K562 (cell line): ENCODE measurements around the gene RALGAPA2. TPM values are rescaled to one million over a fixed set of nuclear protein-coding genes. Genes with fewer than 3 reads are reported as not detected.

Experiments used
- ATAC-seq: fragments of 200-7000 bp; cut with Tn5 transposase; 3 replicates; pipeline ENCODE4 v1.9.1; 2020; ENCODE audit warnings: moderate library complexity
- BruUV-seq: library from RNA; stranded (reverse); fragments of 400-500 nt; replicated peaks from 2 replicates; lab custom pipeline; 2021; lab: Mats Ljungman, UMichigan
- CTCF ChIA-PET: fragments of 300-600 bp; formaldehyde crosslinking; extraction: SDS; loops from one replicate; lab custom pipeline; 2021; ENCODE audit warnings: low intra/inter-chr PET ratio; lab: Yijun Ruan, JAX
- POLR2A ChIA-PET: fragments of 300-600, 350-650 bp; sonication (Branson Sonifier 250); formaldehyde crosslinking; extraction: SDS; loops from one replicate; lab custom pipeline; 2021; ENCODE audit warnings: antibody characterized with exemption, inconsistent platforms; lab: Yijun Ruan, JAX
- DNase-seq, 4 experiments: peaks; one replicate each; pipeline versions ENCODE4 v3.0.0 to v3.0.0-alpha.2; 2011 to 2018; ENCODE audit warnings: low spot score in 3 of 4, mixed read lengths in 3 of 4; ENCODE audit errors: extremely low read depth in 1 of 4
- FAIRE-seq: peaks from 2 replicates; lab custom pipeline; 2011; peaks lifted over from hg19 to GRCh38; lab: Jason Lieb, UNC
- H2AFZ ChIP-seq: 2 replicates; pipeline ENCODE4 v1.6.0; 2011; ENCODE audit warnings: low read depth, low read length, control low read depth, inconsistent platforms
- H3K27ac ChIP-seq: fragments of 200-600 bp; 3 replicates; pipeline ENCODE4 v1.8.0; 2011; ENCODE audit warnings: low read depth, mild to moderate bottlenecking, control low read depth, inconsistent platforms, low read length, moderate library complexity, mixed read lengths; ENCODE audit errors: extremely low read depth
- H3K27me3 ChIP-seq, 2 experiments: fragments of 300-600 bp in 1 of 2; 2 replicates in 1 of 2; 3 replicates in 1 of 2; pipeline versions ENCODE4 v1.6.0 to v1.8.0; 2011; ENCODE audit warnings: inconsistent platforms in 2 of 2, low read length in 2 of 2, mild to moderate bottlenecking in 1 of 2, mixed read lengths in 1 of 2, moderate library complexity in 1 of 2; ENCODE audit not compliant: control insufficient read depth in 2 of 2, insufficient read depth in 2 of 2
- H3K36me3 ChIP-seq: fragments of 300-600 bp; 3 replicates; pipeline ENCODE4 v1.8.0; 2011; ENCODE audit warnings: mild to moderate bottlenecking, low read length, inconsistent platforms; ENCODE audit not compliant: control insufficient read depth, insufficient read depth
- H3K4me1 ChIP-seq, 2 experiments: fragments of 200-600 bp in 1 of 2; replicated peaks in 1 of 2; 2 replicates in 1 of 2; 3 replicates in 1 of 2; pipeline versions ENCODE4 v1.5.1 to v1.8.0; 2011; ENCODE audit warnings: inconsistent platforms in 2 of 2, low read length in 2 of 2, mild to moderate bottlenecking in 1 of 2, mixed read lengths in 1 of 2, moderate library complexity in 1 of 2; ENCODE audit not compliant: control insufficient read depth in 2 of 2, insufficient read depth in 2 of 2
- H3K4me2 ChIP-seq: 2 replicates; pipeline ENCODE4 v1.6.1; 2011; ENCODE audit warnings: low read length, control low read depth, inconsistent platforms, mixed read lengths; ENCODE audit not compliant: insufficient read depth
- H3K4me3 ChIP-seq: fragments of 200-600 bp; sonication (generic), shearing (Covaris generic); 2 replicates; pipeline ENCODE4 v1.5.1; 2016; ENCODE audit warnings: control low read depth, inconsistent platforms
- H3K79me2 ChIP-seq: fragments of 200-600 bp; 3 replicates; pipeline ENCODE4 v1.8.0; 2011; ENCODE audit warnings: low read length, inconsistent platforms; ENCODE audit not compliant: control insufficient read depth, insufficient read depth
- H3K9ac ChIP-seq, 2 experiments: 2 replicates each; pipeline versions ENCODE4 v1.6.0 to v1.6.1; 2011; ENCODE audit warnings: low read depth in 2 of 2, low read length in 2 of 2, control low read depth in 1 of 2, inconsistent platforms in 1 of 2, mild to moderate bottlenecking in 1 of 2, mixed read lengths in 1 of 2; ENCODE audit not compliant: insufficient read depth in 1 of 2
- H3K9me1 ChIP-seq: one replicate; pipeline ENCODE4 v1.6.0; 2011; ENCODE audit warnings: inconsistent platforms, mild to moderate bottlenecking, low read length, moderate library complexity; ENCODE audit not compliant: control insufficient read depth, insufficient read depth
- H3K9me3 ChIP-seq: replicated peaks from 2 replicates; pipeline ENCODE4 v1.5.1; 2011; ENCODE audit warnings: low read depth, low read length, inconsistent platforms; ENCODE audit not compliant: control insufficient read depth, insufficient read depth
- H4K20me1 ChIP-seq: replicated peaks from 2 replicates; pipeline ENCODE4 v1.6.1; 2011; ENCODE audit warnings: low read length, inconsistent platforms, mixed read lengths; ENCODE audit not compliant: control insufficient read depth, insufficient read depth
- CREB5 ChIP-seq: fragments of 250-450 bp; sonication (Bioruptor Pico); IDR thresholded peaks from 2 replicates; pipeline ENCODE4 v1.5.0; 2020; ENCODE audit warnings: mild to moderate bottlenecking
- E2F8 ChIP-seq: fragments of 450-650 bp; IDR thresholded peaks from 2 replicates; pipeline ENCODE4 v1.7.1; 2018; ENCODE audit warnings: mild to moderate bottlenecking, low read depth; ENCODE audit not compliant: partially characterized antibody
- EP300 ChIP-seq: IDR thresholded peaks from 2 replicates; pipeline ENCODE4 v1.6.1; 2012; ENCODE audit warnings: low read length, improper control_type of control experiment
- FOXJ3 ChIP-seq: sonication (generic); formaldehyde crosslinking; IDR thresholded peaks from 2 replicates; pipeline ENCODE4 v1.4.0; 2020; ENCODE audit warnings: mild to moderate bottlenecking, missing genetic modification reagents
- KAT7 ChIP-seq: sonication (generic); formaldehyde crosslinking; IDR thresholded peaks from 2 replicates; pipeline ENCODE4 v1.8.0; 2022; ENCODE audit warnings: missing genetic modification reagents, mild to moderate bottlenecking, borderline replicate concordance
- RAD51 ChIP-seq: fragments of 450-650 bp; IDR thresholded peaks from 2 replicates; pipeline ENCODE4 v1.7.1; 2016; ENCODE audit warnings: low read depth, mild to moderate bottlenecking, borderline replicate concordance
- SMAD1 ChIP-seq: fragments of 150-350 bp; IDR thresholded peaks from 2 replicates; pipeline ENCODE4 v1.6.1; 2014; ENCODE audit warnings: low read length, low read depth; ENCODE audit not compliant: partially characterized antibody
- YBX1 ChIP-seq: fragments of 450-650 bp; IDR thresholded peaks from 2 replicates; pipeline ENCODE4 v1.7.1; 2016; ENCODE audit warnings: mild to moderate bottlenecking
- ZC3H11A ChIP-seq: IDR thresholded peaks from 2 replicates; pipeline ENCODE4 v1.6.1; 2012; ENCODE audit warnings: low read depth, low read length, improper control_type of control experiment
- WGBS: fragments of 100-300 bp; shearing (Covaris generic); methylation state at CpG from one replicate; pipeline ENCODE4 v1.1.6; 2016; ENCODE audit warnings: low coverage, mixed read lengths; ENCODE audit not compliant: insufficient coverage; ENCODE audit errors: missing lambda C conversion rate; 5-methylcytosine and 5-hydroxymethylcytosine counted together
- in situ Hi-C: fragments of 300-500 bp; cut with MboI; formaldehyde crosslinking; loops from 4 replicates; pipeline ENCODE4 v1.15.0; 2018; ENCODE audit warnings: inconsistent platforms, mixed read lengths
- intact Hi-C: fragments of 100-400 bp; cut with micrococcal nuclease; formaldehyde crosslinking; loops from 2 replicates; pipeline ENCODE4 v1.14.2; 2022
- polyA plus RNA-seq, 8 experiments: library from polyadenylated mRNA; depleted of rRNA in 4 of 8; stranded (reverse) in 5 of 8; unstranded in 3 of 8; fragments of >200 nt; fragmentation: Nextera tagmentation in 2 of 8; fragmentation: Illumina TruSeq in 1 of 8; extraction: Ambion mirVana in 2 of 8; extraction: Trizol in 1 of 8; gene quantifications; 2 replicates each; pipeline versions ENCODE4 v1.2.1 to v1.2.3, GENCODE V29; 2011 to 2014; ENCODE audit warnings: inconsistent platforms in 1 of 8, missing spikeins in 1 of 8
- total RNA-seq, 7 experiments: library from RNA; depleted of rRNA in 6 of 7; stranded (reverse); fragments of >200 nt in 6 of 7; fragmentation: Illumina TruSeq in 2 of 7; extraction: Trizol in 2 of 7; gene quantifications; 2 replicates each; pipeline versions ENCODE4 v1.2.1 to v1.2.3, GENCODE V29; 2011 to 2021; ENCODE audit warnings: low replicate concordance in 1 of 7
- TF ChIP-seq, protein P1 (sequence below): fragments of 450-650 bp; formaldehyde crosslinking; IDR thresholded peaks from 2 replicates; pipeline ENCODE4 v1.4.0; 2020; ENCODE audit warnings: mild to moderate bottlenecking

RALGAPA2 gene
- total and polyA plus RNA-seq, 9 of the 15 experiments (the other 6 are each of a cell fraction or from before 2014, with no cell fraction given): 0.35 to 2.7 (median 1.4) TPM

DNA sequence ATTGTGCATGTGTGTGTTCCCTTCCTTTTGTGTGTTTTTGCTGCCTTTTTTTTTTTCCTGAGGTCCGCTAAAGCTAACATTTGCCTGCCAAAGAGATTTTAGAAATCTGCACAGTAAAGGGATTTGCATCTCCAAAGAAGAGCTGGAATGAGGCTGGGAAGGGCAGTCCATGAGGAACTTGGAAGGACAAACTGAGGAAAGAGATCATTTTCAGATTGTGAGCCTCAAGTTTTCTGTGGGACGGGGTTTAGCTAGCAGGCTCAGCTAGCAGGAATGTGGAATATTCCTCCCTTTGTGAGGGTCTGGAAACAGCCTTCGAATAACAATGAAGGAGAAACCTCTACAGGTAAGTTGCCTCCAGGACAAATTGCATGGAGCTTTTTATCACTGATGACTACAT, 340.8 kb downstream of the RALGAPA2 start:
- Histone ChIP-seq H3K9me1 (no peaks in the 10 kb centered on the region), H3K4me1 (no peaks in the 10 kb centered on the region), H3K27ac (no peak overlapping the region), H3K4me3 (no peak overlapping the region), H3K9me3 (no peaks in the 10 kb centered on the region), H3K36me3 (no peaks in the 10 kb centered on the region), H3K9ac (no peak overlapping the region), H2AFZ (no peak overlapping the region), H3K4me2 (no peak overlapping the region), H3K27me3 (peaks cover 0 to 9% of the 10 kb centered on the region in 2 experiments; a peak in 1 of 5 replicates), H3K79me2 (no peaks in the 10 kb centered on the region), H4K20me1 (no peaks in the 10 kb centered on the region)
- no peak for FAIRE-seq
- BruUV-seq: no TSS peak
- TF ChIP-seq FOXJ3 (CRISPR knock-in tag) (no peak), ZC3H11A (no peak), RAD51 (no peak), YBX1 (no peak), EP300 (no peak)
- TF ChIP-seq, protein P1, sequence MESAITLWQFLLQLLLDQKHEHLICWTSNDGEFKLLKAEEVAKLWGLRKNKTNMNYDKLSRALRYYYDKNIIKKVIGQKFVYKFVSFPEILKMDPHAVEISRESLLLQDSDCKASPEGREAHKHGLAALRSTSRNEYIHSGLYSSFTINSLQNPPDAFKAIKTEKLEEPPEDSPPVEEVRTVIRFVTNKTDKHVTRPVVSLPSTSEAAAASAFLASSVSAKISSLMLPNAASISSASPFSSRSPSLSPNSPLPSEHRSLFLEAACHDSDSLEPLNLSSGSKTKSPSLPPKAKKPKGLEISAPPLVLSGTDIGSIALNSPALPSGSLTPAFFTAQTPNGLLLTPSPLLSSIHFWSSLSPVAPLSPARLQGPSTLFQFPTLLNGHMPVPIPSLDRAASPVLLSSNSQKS (CRISPR knock-in tag): no peak
- no peak for DNase-seq
- in situ Hi-C loops (no loop called here), intact Hi-C loops (no loop called here)
- no peak for ATAC-seq
- WGBS: 0% methylated on average over 3 of the region's 3 CpGs
- ChIA-PET POLR2A (no interaction called here), CTCF (no interaction called here)

GRCh38 chr20:20371083-20371482, 341.4 kb downstream of the RALGAPA2 start:
- no peak for DNase-seq
- no peak for ATAC-seq
- TF ChIP-seq KAT7 (CRISPR knock-in tag): no peak
- TF ChIP-seq E2F8: no peak
- TF ChIP-seq CREB5 (CRISPR knock-in tag): no peak
- no peak for TF ChIP-seq SMAD1

More at GRCh38 chr20:20371083-20371482, 341.4 kb downstream of the RALGAPA2 start:
- Histone ChIP-seq H2AFZ (no peak overlapping the region), H3K27me3 (peaks cover 0 to 9% of the 10 kb centered on the region in 2 experiments; a peak in 1 of 5 replicates), H3K4me1 (no peaks in the 10 kb centered on the region), H3K4me3 (no peak overlapping the region), H3K27ac (no peak overlapping the region), H4K20me1 (no peaks in the 10 kb centered on the region), H3K36me3 (no peaks in the 10 kb centered on the region), H3K79me2 (no peaks in the 10 kb centered on the region), H3K9me3 (no peaks in the 10 kb centered on the region), H3K4me2 (no peak overlapping the region), H3K9me1 (no peaks in the 10 kb centered on the region), H3K9ac (no peak overlapping the region)
- ChIA-PET CTCF (no interaction called here), POLR2A (no interaction called here)
- WGBS: 2% methylated on average over 7 of the region's 7 CpGs
- in situ Hi-C loops (no loop called here), intact Hi-C loops (no loop called here)
- FAIRE-seq: no peak
- no TSS peak for BruUV-seq
